HCT116 (cell line): ENCODE measurements around the gene OGG1. TPM values are rescaled to one million over a fixed set of nuclear protein-coding genes. Genes with fewer than 3 reads are reported as not detected.

Experiments
- ATAC-seq: fragments of 200-7000 bp; cut with Tn5 transposase; 2 replicates; pipeline ENCODE4 v1.9.1; 2020; ENCODE audit warnings: mild to moderate bottlenecking, moderate library complexity
- BruUV-seq: library from RNA; stranded (reverse); fragments of 400-500 nt; replicated peaks from 2 replicates; lab custom pipeline; 2021; lab: Mats Ljungman, UMichigan
- CTCF ChIA-PET: fragments of 300-600 bp; sonication (Branson Sonifier 250); formaldehyde crosslinking; loops from one replicate; lab custom pipeline; 2021; ENCODE audit warnings: antibody characterized with exemption; lab: Charles Lee
- POLR2A ChIA-PET: fragments of 300-600, 350-600 bp; sonication (Branson Sonifier 250); formaldehyde crosslinking; loops from one replicate; lab custom pipeline; 2021; ENCODE audit warnings: antibody characterized with exemption; lab: Charles Lee
- RAD21 ChIA-PET, 2 experiments: fragments of 300-600 bp; sonication (Branson Sonifier 250); formaldehyde crosslinking; loops; one replicate each; lab custom pipeline; 2023; ENCODE audit warnings: low total read pairs in 2 of 2; ENCODE audit not compliant: uncharacterized antibody in 2 of 2, unreplicated experiment in 2 of 2, low non-redundant PET in 1 of 2; lab: Charles Lee
- DNase-seq: peaks from one replicate; pipeline ENCODE4 v3.0.0-alpha.2; 2010; ENCODE audit warnings: low read depth, low spot score
- H2AFZ ChIP-seq: fragments of 200-600 bp; shearing (Covaris generic), sonication (generic); 2 replicates; pipeline ENCODE4 v1.6.1; 2017; ENCODE audit warnings: low read depth, mixed run types, mixed read lengths, antibody characterized with exemption, low read length; ENCODE audit not compliant: poor library complexity, severe bottlenecking
- H3K27ac ChIP-seq: 2 replicates; pipeline ENCODE4 v1.5.1; 2012; ENCODE audit warnings: low read depth, low read length
- H3K27me3 ChIP-seq: fragments of 200-600 bp; sonication (generic); 2 replicates; pipeline ENCODE4 v1.6.1; 2016; ENCODE audit warnings: mixed run types, low read length, mixed read lengths; ENCODE audit not compliant: insufficient read depth
- H3K36me3 ChIP-seq, 2 experiments: fragments of 200-500 bp in 1 of 2; fragments of 200-600 bp in 1 of 2; sonication (Bioruptor generic) in 1 of 2; sonication (generic) in 1 of 2; 2 replicates each; pipeline versions ENCODE4 v1.5.1 to v1.6.1; 2014 to 2016; ENCODE audit warnings: low read length in 2 of 2, inconsistent platforms in 1 of 2, mixed read lengths in 1 of 2, mixed run types in 1 of 2; ENCODE audit not compliant: insufficient read depth in 2 of 2, control insufficient read depth in 1 of 2
- H3K4me1 ChIP-seq, 2 experiments: fragments of 200-600 bp in 1 of 2; sonication (generic) in 1 of 2; 2 replicates each; pipeline versions ENCODE4 v1.5.1 to v1.6.1; 2012 to 2017; ENCODE audit warnings: low read length in 2 of 2, inconsistent platforms in 1 of 2, mild to moderate bottlenecking in 1 of 2, mixed read lengths in 1 of 2, mixed run types in 1 of 2, moderate library complexity in 1 of 2; ENCODE audit not compliant: insufficient read depth in 2 of 2, control insufficient read depth in 1 of 2
- H3K4me2 ChIP-seq: fragments of 200-600 bp; sonication (generic); 2 replicates; pipeline ENCODE4 v1.6.1; 2017; ENCODE audit warnings: mixed run types, low read length, mixed read lengths
- H3K4me3 ChIP-seq, 2 experiments: fragments of 200-600 bp in 1 of 2; sonication (generic) in 1 of 2; replicated peaks in 1 of 2; 2 replicates each; pipeline ENCODE4 v1.5.1; 2011 to 2016; ENCODE audit warnings: low read length in 2 of 2, control low read depth in 1 of 2, low read depth in 1 of 2, mild to moderate bottlenecking in 1 of 2, mixed read lengths in 1 of 2, mixed run types in 1 of 2
- H3K79me2 ChIP-seq: fragments of 200-600 bp; sonication (generic); 2 replicates; pipeline ENCODE4 v1.6.1; 2017; ENCODE audit warnings: mild to moderate bottlenecking, mixed run types, low read length, moderate library complexity, mixed read lengths; ENCODE audit not compliant: insufficient read depth
- H3K9ac ChIP-seq: fragments of 200-600 bp; sonication (generic); 2 replicates; pipeline ENCODE4 v1.6.1; 2016; ENCODE audit warnings: low read length, mixed read lengths
- H3K9me2 ChIP-seq: fragments of 200-600 bp; sonication (generic), shearing (Covaris generic); 2 replicates; pipeline ENCODE4 v1.6.1; 2017; ENCODE audit warnings: mixed run types, mild to moderate bottlenecking, moderate library complexity; ENCODE audit not compliant: insufficient read depth
- H3K9me3 ChIP-seq, 2 experiments: fragments of 200-500 bp in 1 of 2; fragments of 200-600 bp in 1 of 2; sonication (Bioruptor generic) in 1 of 2; sonication (generic) in 1 of 2; 2 replicates each; pipeline ENCODE4 v1.6.1; 2014 to 2017; ENCODE audit warnings: low read length in 2 of 2, mixed read lengths in 2 of 2, inconsistent platforms in 1 of 2, low read depth in 1 of 2, mild to moderate bottlenecking in 1 of 2, mixed run types in 1 of 2, moderate library complexity in 1 of 2; ENCODE audit not compliant: control insufficient read depth in 1 of 2, insufficient read depth in 1 of 2
- H4K20me1 ChIP-seq: fragments of 200-600 bp; sonication (generic), shearing (Covaris generic); 2 replicates; pipeline ENCODE4 v1.6.1; 2017; ENCODE audit warnings: mixed run types, mild to moderate bottlenecking, moderate library complexity; ENCODE audit not compliant: insufficient read depth
- CEBPB ChIP-seq: IDR thresholded peaks from 2 replicates; pipeline ENCODE4 v1.6.1; 2012; ENCODE audit warnings: low read depth
- EZH2 ChIP-seq: fragments of 200-600 bp; sonication (generic); IDR thresholded peaks from 2 replicates; pipeline ENCODE4 v1.6.1; 2017; ENCODE audit warnings: antibody characterized with exemption, mixed run types
- EZH2phosphoT487 ChIP-seq: fragments of 200-600 bp; IDR thresholded peaks from 2 replicates; pipeline ENCODE4 v1.6.1; 2018; ENCODE audit warnings: antibody characterized with exemption, borderline replicate concordance
- FOSL1 ChIP-seq: IDR thresholded peaks from 2 replicates; pipeline ENCODE4 v1.6.1; 2012; ENCODE audit warnings: low read depth
- POLR2A ChIP-seq: IDR thresholded peaks from 2 replicates; pipeline ENCODE4 v1.7.0; 2011; ENCODE audit warnings: borderline replicate concordance; ENCODE audit not compliant: insufficient read depth, insufficient read length; ENCODE audit errors: extremely low read depth
- POLR2AphosphoS5 ChIP-seq: IDR thresholded peaks from 2 replicates; pipeline ENCODE4 v1.6.1; 2011; ENCODE audit warnings: mild to moderate bottlenecking, low read depth, low read length, moderate library complexity
- SP1 ChIP-seq: IDR thresholded peaks from 2 replicates; pipeline ENCODE4 v1.6.1; 2012; ENCODE audit warnings: low read depth
- YY1 ChIP-seq: IDR thresholded peaks from 2 replicates; pipeline ENCODE4 v1.6.1; 2011; ENCODE audit warnings: low read length, low read depth, moderate library complexity, mild to moderate bottlenecking; ENCODE audit not compliant: insufficient replicate concordance; ENCODE audit errors: extremely low read depth
- ZFX ChIP-seq: fragments of 450-650 bp; IDR thresholded peaks from 2 replicates; pipeline ENCODE4 v1.6.1; 2017
- intact Hi-C: fragments of 100-400 bp; cut with micrococcal nuclease; formaldehyde crosslinking; loops from 2 replicates; pipeline ENCODE4 v1.10.0; 2022
- total RNA-seq: library from RNA; stranded (reverse); gene quantifications from one replicate; pipeline ENCODE4 v1.2.1, GENCODE V29; 2021; ENCODE audit not compliant: unreplicated experiment
- TF ChIP-seq, protein P1 (sequence below): IDR thresholded peaks from 2 replicates; pipeline ENCODE4 v1.6.1; 2012
- TF ChIP-seq, protein P2 (sequence below): IDR thresholded peaks from 2 replicates; pipeline ENCODE4 v1.6.1; 2012

OGG1 gene
- total RNA-seq, 1 experiment from 2014 or later, result 16.3 TPM

DNA sequence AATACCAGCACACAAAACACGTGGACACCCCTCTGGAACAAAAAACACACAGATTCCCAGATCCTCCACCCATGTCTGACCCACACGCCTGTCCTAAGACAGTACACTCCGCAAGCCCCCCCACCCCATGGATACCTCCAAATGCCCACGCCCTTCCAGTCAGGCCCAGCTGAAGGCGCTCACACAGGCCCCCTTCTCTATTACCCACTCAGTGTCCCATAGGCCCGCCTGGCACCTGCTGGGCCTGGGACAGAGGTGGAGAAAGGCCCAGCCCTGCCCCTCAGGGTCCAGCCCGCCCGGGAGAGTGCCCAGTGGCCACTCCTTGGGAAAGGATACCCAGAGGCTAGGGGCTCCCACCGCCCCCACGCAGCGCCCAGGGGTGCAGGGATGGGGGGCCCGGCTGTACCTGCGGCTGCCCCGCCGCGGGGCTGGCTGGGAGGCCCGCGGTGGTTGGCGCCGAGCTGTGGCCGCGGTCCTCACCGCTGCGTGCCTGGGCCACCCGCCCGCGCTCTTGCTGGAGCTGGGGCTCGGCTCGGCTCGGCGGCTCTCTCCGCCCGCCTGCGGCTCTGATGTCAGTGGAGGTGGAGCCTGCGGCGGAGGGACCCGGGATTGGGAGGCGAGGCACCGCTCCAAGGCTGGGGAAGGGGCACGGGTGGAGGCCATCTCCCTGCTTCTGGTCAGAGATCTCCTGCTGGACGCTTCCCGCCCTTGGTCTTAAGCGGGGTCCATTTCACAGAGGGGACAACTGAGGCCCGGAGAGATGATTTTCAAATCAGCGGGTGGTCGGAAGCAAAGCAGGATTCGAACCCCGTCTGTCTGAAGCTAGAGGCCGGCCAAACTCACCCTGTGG lies 19.9 kb downstream of the OGG1 start, which contains the start of gene CAMK1:
TSS of gene CAMK1 (minus strand) at position 522 of the 850 bp plus-strand sequence. CDS start 2,198 bp downstream, outside the sequence.
- no peak for DNase-seq
- Histone ChIP-seq H3K4me3 (peak within 1 kb of the TSS; percentile 70 to 73), H3K9ac (peak within 1 kb of the TSS; percentile 86), H2AFZ (peak within 1 kb of the TSS; percentile 77), H3K9me3 (no peaks in the 10 kb centered on the region), H3K27me3 (no peaks in the 10 kb centered on the region), H3K4me2 (peak within 1 kb of the TSS; percentile 97), H3K9me2 (no peaks in the 10 kb centered on the region), H3K79me2 (peaks cover 7% of the 10 kb centered on the region; the same call in 1 of the 2 replicates)
- POLR2A ChIA-PET, result no interaction called here
- no peak for TF ChIP-seq EZH2
- peak; percentile 83 for TF ChIP-seq POLR2A
- TF ChIP-seq ZFX, result peak; percentile 75
- TF ChIP-seq SP1, result no peak
- TF ChIP-seq POLR2AphosphoS5, result peak; percentile 92
- no peak for TF ChIP-seq FOSL1
- TF ChIP-seq, protein P1, sequence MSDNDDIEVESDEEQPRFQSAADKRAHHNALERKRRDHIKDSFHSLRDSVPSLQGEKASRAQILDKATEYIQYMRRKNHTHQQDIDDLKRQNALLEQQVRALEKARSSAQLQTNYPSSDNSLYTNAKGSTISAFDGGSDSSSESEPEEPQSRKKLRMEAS, result peak; percentile 32; the same call in 1 of the 2 replicates
- no peak for TF ChIP-seq CEBPB
- TF ChIP-seq EZH2phosphoT487, result no peak
- peak; percentile 12 for TF ChIP-seq YY1
- TF ChIP-seq, protein P2, sequence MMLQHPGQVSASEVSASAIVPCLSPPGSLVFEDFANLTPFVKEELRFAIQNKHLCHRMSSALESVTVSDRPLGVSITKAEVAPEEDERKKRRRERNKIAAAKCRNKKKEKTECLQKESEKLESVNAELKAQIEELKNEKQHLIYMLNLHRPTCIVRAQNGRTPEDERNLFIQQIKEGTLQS, result no peak
- TF ChIP-seq, all 23 proteins: peak for 5
- CTCF ChIA-PET, result interaction anchor here (1.3 kb wide), 1 partner anchor 12 kb away, joined by 3 read pairs; no protein-coding TSS in a partner anchor
- RAD21 ChIA-PET, result no interaction called here
- 0 out of 4 replicates have a peak, but pooled peaks cover 0 to 4% of the 10 kb centered on the region in 2 experiments for H3K36me3 ChIP-seq
- peaks cover 4 to 24% of the 10 kb centered on the region in 2 experiments for H3K4me1 ChIP-seq
- intact Hi-C loops, result no loop called here
- no TSS peak for BruUV-seq
- ATAC-seq, result peak; percentile 95
- H3K27ac ChIP-seq, result peak within 1 kb of the TSS; percentile 69; the same call in 1 of the 2 replicates
- no peaks in the 10 kb centered on the region for H4K20me1 ChIP-seq
